Tibial nerve (tissue), 4 donors: Measurements from ENCODE around the gene ZNF521.

Source experiments
- EP300 ChIP-seq, 2 donors: sonication (generic); formaldehyde crosslinking; IDR thresholded peaks; one replicate each; pipeline ENCODE4 v1.6.1; 2017; ENCODE audit warnings: antibody characterized with exemption in 2 of 2, mild to moderate bottlenecking in 1 of 2
- POLR2A ChIP-seq, 2 donors: fragments of 450-650 bp; IDR thresholded peaks; one replicate each; pipeline ENCODE4 v1.6.1; 2017; ENCODE audit warnings: antibody characterized with exemption in 2 of 2, mild to moderate bottlenecking in 2 of 2, moderate library complexity in 2 of 2
- TF ChIP-seq, protein P1 (sequence below), 5 experiments: fragments of 200-600 bp in 3 of 5; fragments of 450-650 bp in 2 of 5; sonication (generic) in 3 of 5; IDR thresholded peaks; one replicate each; pipeline ENCODE4 v1.5.1; 2016 to 2019; ENCODE audit warnings: antibody characterized with exemption in 5 of 5, mild to moderate bottlenecking in 3 of 5, moderate library complexity in 2 of 5

- TF ChIP-seq, protein P1, sequence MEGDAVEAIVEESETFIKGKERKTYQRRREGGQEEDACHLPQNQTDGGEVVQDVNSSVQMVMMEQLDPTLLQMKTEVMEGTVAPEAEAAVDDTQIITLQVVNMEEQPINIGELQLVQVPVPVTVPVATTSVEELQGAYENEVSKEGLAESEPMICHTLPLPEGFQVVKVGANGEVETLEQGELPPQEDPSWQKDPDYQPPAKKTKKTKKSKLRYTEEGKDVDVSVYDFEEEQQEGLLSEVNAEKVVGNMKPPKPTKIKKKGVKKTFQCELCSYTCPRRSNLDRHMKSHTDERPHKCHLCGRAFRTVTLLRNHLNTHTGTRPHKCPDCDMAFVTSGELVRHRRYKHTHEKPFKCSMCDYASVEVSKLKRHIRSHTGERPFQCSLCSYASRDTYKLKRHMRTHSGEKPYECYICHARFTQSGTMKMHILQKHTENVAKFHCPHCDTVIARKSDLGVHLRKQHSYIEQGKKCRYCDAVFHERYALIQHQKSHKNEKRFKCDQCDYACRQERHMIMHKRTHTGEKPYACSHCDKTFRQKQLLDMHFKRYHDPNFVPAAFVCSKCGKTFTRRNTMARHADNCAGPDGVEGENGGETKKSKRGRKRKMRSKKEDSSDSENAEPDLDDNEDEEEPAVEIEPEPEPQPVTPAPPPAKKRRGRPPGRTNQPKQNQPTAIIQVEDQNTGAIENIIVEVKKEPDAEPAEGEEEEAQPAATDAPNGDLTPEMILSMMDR (IDR thresholded peaks at IDR 0.05) = no peak
- TF ChIP-seq POLR2A (IDR thresholded peaks at IDR 0.05) (no peak), EP300 (IDR thresholded peaks at IDR 0.05) (no peak)
Measured at GRCh38 chr18:25305584-25305983, 46.4 kb downstream of the ZNF521 start.
